ENCODE data around the gene FOXL2NB.

The FOXL2NB gene

GRCh38 chr3:138928727-138929372, 18.2 kb upstream of the FOXL2NB start:
- Histone ChIP-seq H3K4me3 (ENCODE audit: low read depth in 1 of 2, low read length in 2 of 2) (no peak overlapping the region), H3K9ac (ENCODE audit: low read depth in 1 of 2, low read length in 2 of 2) (no peak overlapping the region), H3K27me3 (ENCODE audit: control insufficient read depth in 1 of 2, insufficient read depth in 2 of 2, low read length in 2 of 2) (no peaks in the 10 kb centered on the region), H3K4me1 (ENCODE audit: control insufficient read depth in 1 of 2, insufficient read depth in 2 of 2, low read length in 2 of 2) (no peaks in the 10 kb centered on the region), H3K27ac (ENCODE audit: low read depth, low read length) (no peak overlapping the region), H3K9me3 (ENCODE audit: control insufficient read depth in 1 of 2, low read length in 2 of 2) (no peaks in the 10 kb centered on the region), H3K36me3 (ENCODE audit: control insufficient read depth in 1 of 2, insufficient read depth in 2 of 2, low read length in 2 of 2) (no peaks in the 10 kb centered on the region)

- Histone ChIP-seq H3K4me3 (ENCODE audit: low read depth in 1 of 2, low read length in 2 of 2) (no peak overlapping the region), H3K36me3 (ENCODE audit: control insufficient read depth in 1 of 2, insufficient read depth in 2 of 2, low read length in 2 of 2) (no peaks in the 10 kb centered on the region), H3K4me1 (ENCODE audit: control insufficient read depth in 1 of 2, insufficient read depth in 2 of 2, low read length in 2 of 2) (peaks cover 15 to 24% of the 10 kb centered on the region in 2 donors), H3K9me3 (ENCODE audit: control insufficient read depth in 1 of 2, low read length in 2 of 2) (no peaks in the 10 kb centered on the region), H3K27me3 (ENCODE audit: control insufficient read depth in 1 of 2, insufficient read depth in 2 of 2, low read length in 2 of 2) (peaks cover 29 to 34% of the 10 kb centered on the region in 2 donors), H3K27ac (ENCODE audit: low read depth, low read length) (no peak overlapping the region), H3K9ac (ENCODE audit: low read depth in 1 of 2, low read length in 2 of 2) (no peak overlapping the region)
Observed at GRCh38 chr3:138933068-138933668, 13.8 kb upstream of the FOXL2NB start.

- Histone ChIP-seq H3K4me1 (ENCODE audit: control insufficient read depth in 1 of 2, insufficient read depth in 2 of 2, low read length in 2 of 2) (peaks cover 15 to 29% of the 10 kb centered on the region in 2 donors), H3K27ac (ENCODE audit: low read depth, low read length) (no peak overlapping the region), H3K9me3 (ENCODE audit: control insufficient read depth in 1 of 2, low read length in 2 of 2) (no peaks in the 10 kb centered on the region), H3K4me3 (ENCODE audit: low read depth in 1 of 2, low read length in 2 of 2) (no peak overlapping the region), H3K27me3 (ENCODE audit: control insufficient read depth in 1 of 2, insufficient read depth in 2 of 2, low read length in 2 of 2) (peaks cover 39 to 43% of the 10 kb centered on the region in 2 donors), H3K36me3 (ENCODE audit: control insufficient read depth in 1 of 2, insufficient read depth in 2 of 2, low read length in 2 of 2) (no peaks in the 10 kb centered on the region), H3K9ac (ENCODE audit: low read depth in 1 of 2, low read length in 2 of 2) (no peak overlapping the region)
Observed at GRCh38 chr3:138933981-138934691, 12.9 kb upstream of the FOXL2NB start.

- peak overlapping the region; percentile 61 to 63 for H3K4me3 ChIP-seq (ENCODE audit: low read depth in 1 of 2, low read length in 2 of 2)
- peaks cover 51 to 57% of the 10 kb centered on the region in 2 donors for H3K27me3 ChIP-seq (ENCODE audit: control insufficient read depth in 1 of 2, insufficient read depth in 2 of 2, low read length in 2 of 2)
- H3K36me3 ChIP-seq (ENCODE audit: control insufficient read depth in 1 of 2, insufficient read depth in 2 of 2, low read length in 2 of 2): no peaks in the 10 kb centered on the region
- no peak overlapping the region for H3K27ac ChIP-seq (ENCODE audit: low read depth, low read length)
- H3K9me3 ChIP-seq (ENCODE audit: control insufficient read depth in 1 of 2, low read length in 2 of 2): no peaks in the 10 kb centered on the region
- H3K9ac ChIP-seq (ENCODE audit: low read depth in 1 of 2, low read length in 2 of 2): no peak overlapping the region
- peaks cover 15 to 29% of the 10 kb centered on the region in 2 donors for H3K4me1 ChIP-seq (ENCODE audit: control insufficient read depth in 1 of 2, insufficient read depth in 2 of 2, low read length in 2 of 2)
Observed at GRCh38 chr3:138935505-138935862, 11.5 kb upstream of the FOXL2NB start.

GRCh38 chr3:138935863-138936740, 10.9 kb upstream of the FOXL2NB start:
- no peaks in the 10 kb centered on the region for H3K36me3 ChIP-seq (ENCODE audit: control insufficient read depth in 1 of 2, insufficient read depth in 2 of 2, low read length in 2 of 2)
- peak overlapping the region in 1 of 2 donors; percentile 43 for H3K9ac ChIP-seq (ENCODE audit: low read depth in 1 of 2, low read length in 2 of 2)
- H3K27ac ChIP-seq (ENCODE audit: low read depth, low read length): no peak overlapping the region
- peaks cover 58 to 63% of the 10 kb centered on the region in 2 donors for H3K27me3 ChIP-seq (ENCODE audit: control insufficient read depth in 1 of 2, insufficient read depth in 2 of 2, low read length in 2 of 2)
- H3K4me3 ChIP-seq (ENCODE audit: low read depth in 1 of 2, low read length in 2 of 2): peak overlapping the region; percentile 61 to 63
- H3K4me1 ChIP-seq (ENCODE audit: control insufficient read depth in 1 of 2, insufficient read depth in 2 of 2, low read length in 2 of 2): peaks cover 15 to 29% of the 10 kb centered on the region in 2 donors
- H3K9me3 ChIP-seq (ENCODE audit: control insufficient read depth in 1 of 2, low read length in 2 of 2): no peaks in the 10 kb centered on the region

- peaks cover 67 to 72% of the 10 kb centered on the region in 2 donors for H3K27me3 ChIP-seq (ENCODE audit: control insufficient read depth in 1 of 2, insufficient read depth in 2 of 2, low read length in 2 of 2)
- no peaks in the 10 kb centered on the region for H3K9me3 ChIP-seq (ENCODE audit: control insufficient read depth in 1 of 2, low read length in 2 of 2)
- peaks cover 15 to 29% of the 10 kb centered on the region in 2 donors for H3K4me1 ChIP-seq (ENCODE audit: control insufficient read depth in 1 of 2, insufficient read depth in 2 of 2, low read length in 2 of 2)
- H3K4me3 ChIP-seq (ENCODE audit: low read depth in 1 of 2, low read length in 2 of 2): peak overlapping the region; percentile 61 to 63
- H3K36me3 ChIP-seq (ENCODE audit: control insufficient read depth in 1 of 2, insufficient read depth in 2 of 2, low read length in 2 of 2): no peaks in the 10 kb centered on the region
- H3K9ac ChIP-seq (ENCODE audit: low read depth in 1 of 2, low read length in 2 of 2): no peak overlapping the region
- no peak overlapping the region for H3K27ac ChIP-seq (ENCODE audit: low read depth, low read length)
Observed at GRCh38 chr3:138936741-138937689, 10.0 kb upstream of the FOXL2NB start.

GRCh38 chr3:138937690-138938055, 9.3 kb upstream of the FOXL2NB start:
- no peak overlapping the region for H3K9ac ChIP-seq (ENCODE audit: low read depth in 1 of 2, low read length in 2 of 2)
- no peaks in the 10 kb centered on the region for H3K36me3 ChIP-seq (ENCODE audit: control insufficient read depth in 1 of 2, insufficient read depth in 2 of 2, low read length in 2 of 2)
- no peaks in the 10 kb centered on the region for H3K9me3 ChIP-seq (ENCODE audit: control insufficient read depth in 1 of 2, low read length in 2 of 2)
- H3K27me3 ChIP-seq (ENCODE audit: control insufficient read depth in 1 of 2, insufficient read depth in 2 of 2, low read length in 2 of 2): peaks cover 73 to 79% of the 10 kb centered on the region in 2 donors
- no peak overlapping the region for H3K4me3 ChIP-seq (ENCODE audit: low read depth in 1 of 2, low read length in 2 of 2)
- H3K4me1 ChIP-seq (ENCODE audit: control insufficient read depth in 1 of 2, insufficient read depth in 2 of 2, low read length in 2 of 2): peaks cover 15 to 29% of the 10 kb centered on the region in 2 donors
- no peak overlapping the region for H3K27ac ChIP-seq (ENCODE audit: low read depth, low read length)

- H3K36me3 ChIP-seq (ENCODE audit: control insufficient read depth in 1 of 2, insufficient read depth in 2 of 2, low read length in 2 of 2): no peaks in the 10 kb centered on the region
- peaks cover 15 to 29% of the 10 kb centered on the region in 2 donors for H3K4me1 ChIP-seq (ENCODE audit: control insufficient read depth in 1 of 2, insufficient read depth in 2 of 2, low read length in 2 of 2)
- H3K9ac ChIP-seq (ENCODE audit: low read depth in 1 of 2, low read length in 2 of 2): no peak overlapping the region
- H3K27me3 ChIP-seq (ENCODE audit: control insufficient read depth in 1 of 2, insufficient read depth in 2 of 2, low read length in 2 of 2): peaks cover 79 to 85% of the 10 kb centered on the region in 2 donors
- H3K9me3 ChIP-seq (ENCODE audit: control insufficient read depth in 1 of 2, low read length in 2 of 2): no peaks in the 10 kb centered on the region
- no peak overlapping the region for H3K27ac ChIP-seq (ENCODE audit: low read depth, low read length)
- H3K4me3 ChIP-seq (ENCODE audit: low read depth in 1 of 2, low read length in 2 of 2): no peak overlapping the region
Observed at GRCh38 chr3:138938056-138938876, 8.8 kb upstream of the FOXL2NB start.
